B cell (primary cell): ENCODE measurements around the gene SREBF1. TPM values are rescaled to one million over a fixed set of nuclear protein-coding genes. Genes with fewer than 3 reads are reported as not detected.

Experiments
- ATAC-seq: fragments of 200-7000 bp; cut with Tn5 transposase; one replicate; pipeline ENCODE4 v1.10.0; 2021; ENCODE audit warnings: low read depth, mild to moderate bottlenecking, moderate number of reproducible peaks, moderate library complexity
- CTCF ChIA-PET: fragments of 350-600 bp; sonication (Branson Sonifier 250); formaldehyde crosslinking; loops from one replicate; lab custom pipeline; 2021; ENCODE audit warnings: antibody characterized with exemption, inconsistent platforms; lab: Charles Lee
- POLR2A ChIA-PET: fragments of 350-600 bp; sonication (Branson Sonifier 250); formaldehyde crosslinking; loops from one replicate; lab custom pipeline; 2021; ENCODE audit warnings: antibody characterized with exemption; lab: Charles Lee
- DNase-seq: peaks from one replicate; pipeline ENCODE4 v3.0.0; 2013
- H2AFZ ChIP-seq: 2 replicates; pipeline ENCODE4 v1.6.1; 2012; ENCODE audit warnings: mild to moderate bottlenecking, low read depth, low read length; ENCODE audit not compliant: insufficient read depth, poor library complexity, severe bottlenecking
- H3K27ac ChIP-seq, 2 donors: 1 replicate in 1 of 2; 2 replicates in 1 of 2; pipeline ENCODE4 v1.5.1; 2012 to 2013; ENCODE audit warnings: low read length in 2 of 2, mild to moderate bottlenecking in 2 of 2, moderate library complexity in 1 of 2
- H3K27me3 ChIP-seq, 4 experiments: fragments of 200-600 bp in 1 of 4; sonication (generic) in 1 of 4; replicated peaks in 1 of 4; 1 replicate in 2 of 4; 2 replicates in 2 of 4; pipeline versions ENCODE4 v1.6.1 to v1.7.0; 2013 to 2016; ENCODE audit warnings: low read length in 3 of 4, mild to moderate bottlenecking in 2 of 4, mixed read lengths in 1 of 4, moderate library complexity in 1 of 4; ENCODE audit not compliant: insufficient read depth in 4 of 4, control insufficient read depth in 3 of 4; ENCODE audit errors: control extremely low read depth in 1 of 4
- H3K36me3 ChIP-seq, 2 experiments: replicated peaks in 1 of 2; 1 replicate in 1 of 2; 2 replicates in 1 of 2; pipeline versions ENCODE4 v1.6.1 to v1.7.1; 2013; ENCODE audit warnings: low read length in 1 of 2; ENCODE audit not compliant: insufficient read depth in 2 of 2, control insufficient read depth in 1 of 2; ENCODE audit errors: control extremely low read depth in 1 of 2, extremely low read depth in 1 of 2
- H3K4me1 ChIP-seq, 2 donors: fragments of 200-600 bp in 1 of 2; sonication (generic) in 1 of 2; 1 replicate in 1 of 2; 2 replicates in 1 of 2; pipeline versions ENCODE4 v1.5.1 to v1.6.1; 2013 to 2017; ENCODE audit warnings: low read length in 2 of 2; ENCODE audit not compliant: control insufficient read depth in 2 of 2, insufficient read depth in 2 of 2
- H3K4me2 ChIP-seq: replicated peaks from 2 replicates; pipeline ENCODE3; 2012; ENCODE audit warnings: mild to moderate bottlenecking, low read depth, low read length; ENCODE audit not compliant: poor library complexity, severe bottlenecking
- H3K4me3 ChIP-seq, 5 experiments: fragments of 200-600 bp in 1 of 5; sonication (generic) in 1 of 5; 1 replicate in 3 of 5; 2 replicates in 2 of 5; pipeline versions ENCODE4 v1.5.1 to v1.7.0; 2011 to 2016; ENCODE audit warnings: low read length in 4 of 5, mild to moderate bottlenecking in 4 of 5, low read depth in 2 of 5, control low read depth in 1 of 5, moderate library complexity in 1 of 5; ENCODE audit not compliant: insufficient read depth in 1 of 5; ENCODE audit errors: control extremely low read depth in 1 of 5, extremely low read depth in 1 of 5
- H3K79me2 ChIP-seq: fragments of 200-600 bp; sonication (generic); one replicate; pipeline ENCODE4 v1.6.0; 2016; ENCODE audit warnings: low read length; ENCODE audit not compliant: control insufficient read depth, insufficient read depth
- H3K9ac ChIP-seq: fragments of 200-600 bp; sonication (generic); 2 replicates; pipeline ENCODE4 v1.6.1; 2017; ENCODE audit warnings: mild to moderate bottlenecking, low read length, moderate library complexity
- H3K9me3 ChIP-seq, 3 donors: one replicate each; pipeline versions ENCODE4 v1.6.1 to v1.7.1; 2013; ENCODE audit warnings: low read length in 2 of 3; ENCODE audit not compliant: control insufficient read depth in 2 of 3, insufficient read depth in 1 of 3; ENCODE audit errors: control extremely low read depth in 1 of 3
- H4K20me1 ChIP-seq: 2 replicates; pipeline ENCODE4 v1.6.0; 2012; ENCODE audit warnings: mild to moderate bottlenecking, low read length; ENCODE audit not compliant: insufficient read depth, control insufficient read depth, poor library complexity, severe bottlenecking
- H3K27ac Mint-ChIP-seq: one replicate; pipeline ENCODE4 v1.8.0; 2021; ENCODE audit warnings: mixed read lengths
- H3K27me3 Mint-ChIP-seq: one replicate; pipeline ENCODE4 v1.8.0; 2021; ENCODE audit warnings: mixed read lengths
- H3K4me1 Mint-ChIP-seq: one replicate; pipeline ENCODE4 v1.8.0; 2021; ENCODE audit warnings: mixed read lengths
- H3K4me3 Mint-ChIP-seq: one replicate; pipeline ENCODE4 v1.8.0; 2021; ENCODE audit warnings: mixed read lengths
- H3K9me3 Mint-ChIP-seq: one replicate; pipeline ENCODE4 v1.8.0; 2022; ENCODE audit warnings: mixed read lengths; ENCODE audit not compliant: insufficient read depth
- EZH2 ChIP-seq: IDR thresholded peaks from 2 replicates; pipeline ENCODE4 v1.6.1; 2012; ENCODE audit warnings: borderline replicate concordance, low read depth, mild to moderate bottlenecking, moderate library complexity, low read length; ENCODE audit not compliant: insufficient read depth, poor library complexity, severe bottlenecking
- WGBS: methylation state at CpG from one replicate; pipeline ENCODE4 v1.1.5; 2013; ENCODE audit warnings: missing lambda C conversion rate; ENCODE audit not compliant: insufficient coverage; 5-methylcytosine and 5-hydroxymethylcytosine counted together
- intact Hi-C: fragments of 100-400 bp; cut with micrococcal nuclease; formaldehyde crosslinking; loops from one replicate; pipeline ENCODE4 v1.10.0; 2022
- polyA plus RNA-seq: library from polyadenylated mRNA; depleted of rRNA; stranded (reverse); fragments of >200 nt; gene quantifications from 2 replicates; pipeline ENCODE4 v1.2.3, GENCODE V29; 2012
- total RNA-seq, 2 donors: library from RNA; stranded (reverse); fragments of 120-200 nt in 1 of 2; gene quantifications; 1 replicate in 1 of 2; 2 replicates in 1 of 2; pipeline versions ENCODE4 v1.2.3 to v1.2.4, GENCODE V29; 2013 to 2022
- TF ChIP-seq, protein P1 (sequence below): fragments of 200-600 bp; IDR thresholded peaks from one replicate; pipeline ENCODE4 v1.8.0; 2022; ENCODE audit warnings: antibody characterized with exemption, mild to moderate bottlenecking

Gene SREBF1
- total and polyA plus RNA-seq, 2 donors (not counting 1 experiment from before 2014, with no cell fraction given): 21.6 to 34.9 TPM

DNA sequence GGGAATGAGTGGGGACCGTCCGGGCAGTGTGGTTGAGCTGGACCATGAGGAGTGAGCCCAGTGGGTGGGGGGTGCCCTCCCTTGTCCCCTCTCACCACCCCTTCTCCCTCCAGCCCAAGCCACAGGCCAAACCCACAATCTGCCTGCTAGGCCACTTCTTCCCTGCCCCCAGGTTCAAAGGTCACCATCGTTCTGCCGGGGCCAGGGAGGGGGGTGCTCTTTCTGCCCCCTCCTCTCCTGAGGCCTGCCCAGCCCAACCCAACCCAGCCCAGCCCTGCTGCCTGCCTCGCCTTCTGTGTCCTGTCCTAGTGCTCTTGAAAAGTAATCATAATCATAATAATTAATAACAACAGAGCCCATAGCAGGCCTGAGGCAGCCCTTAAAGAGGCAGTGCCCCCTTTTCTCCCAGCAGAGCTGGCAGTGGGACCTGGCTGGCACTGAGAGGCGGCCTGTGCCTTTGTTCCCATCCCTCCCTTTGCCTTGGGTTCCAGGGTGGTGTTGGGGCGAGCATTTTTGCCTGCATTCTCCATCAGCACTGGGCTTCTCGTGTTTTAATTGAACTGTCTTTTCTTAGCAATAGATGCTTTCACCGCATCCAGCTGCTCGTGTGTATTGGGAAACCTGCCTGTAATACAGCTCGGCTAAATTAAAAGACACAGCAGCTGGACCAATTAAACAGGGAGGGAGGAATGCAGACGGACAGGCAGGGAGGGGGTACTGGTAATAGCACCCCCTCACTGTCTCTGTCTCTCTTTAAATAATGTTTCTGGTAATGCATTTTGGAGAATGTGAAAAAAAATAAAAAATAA lies 46.8 kb downstream of the SREBF1 start:
- Histone ChIP-seq H3K4me3 (no peak overlapping the region), H2AFZ (no peak overlapping the region), H3K27me3 (no peaks in the 10 kb centered on the region), H3K4me2 (no peak overlapping the region), H3K9ac (no peak overlapping the region), H3K79me2 (peaks cover 12% of the 10 kb centered on the region), H3K27ac (no peak overlapping the region), H3K4me1 (peaks cover 10 to 22% of the 10 kb centered on the region in 2 donors), H3K36me3 (peaks cover 0 to 13% of the 10 kb centered on the region in 2 experiments), H3K9me3 (no peaks in the 10 kb centered on the region), H4K20me1 (peaks cover 44% of the 10 kb centered on the region)
- no peak overlapping the region for H3K4me3 Mint-ChIP-seq
- no peak for ATAC-seq
- whole genome bisulfite sequencing: 93% methylated on average over 8 of the region's 12 CpGs
- no peaks in the 10 kb centered on the region for H3K27me3 Mint-ChIP-seq
- DNase-seq: no peak
- ChIA-PET CTCF (no interaction called here), POLR2A (no interaction called here)
- intact Hi-C loops: no loop called here
- H3K4me1 Mint-ChIP-seq: peaks cover 23% of the 10 kb centered on the region
- H3K9me3 Mint-ChIP-seq: no peaks in the 10 kb centered on the region
- H3K27ac Mint-ChIP-seq: no peak overlapping the region
- TF ChIP-seq EZH2: no peak

DNA sequence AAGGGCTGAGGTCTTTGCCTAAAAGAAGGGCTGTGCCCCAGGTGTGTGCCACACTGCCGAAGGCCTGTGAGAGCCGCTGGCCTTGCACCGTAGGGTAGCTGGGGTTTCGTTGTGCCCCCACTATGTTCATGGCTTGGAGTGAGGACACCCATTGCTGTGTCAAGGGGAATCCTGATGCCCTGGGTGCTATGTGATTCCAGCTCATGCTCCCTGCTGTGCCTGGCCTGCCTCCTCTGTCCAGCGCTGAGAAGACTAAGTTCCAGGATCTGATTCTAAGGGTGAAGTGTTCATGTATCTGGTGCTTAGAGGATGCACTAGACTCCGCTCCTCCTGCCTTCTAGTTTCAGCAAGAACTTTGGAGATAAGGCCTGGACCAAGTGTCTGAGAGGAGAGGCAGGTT lies 47.4 kb downstream of the SREBF1 start:
- Histone ChIP-seq H3K9ac (no peak overlapping the region), H3K27ac (no peak overlapping the region), H2AFZ (no peak overlapping the region), H3K9me3 (no peaks in the 10 kb centered on the region), H3K79me2 (peaks cover 17% of the 10 kb centered on the region), H3K4me1 (peaks cover 16 to 28% of the 10 kb centered on the region in 2 donors), H4K20me1 (peaks cover 51% of the 10 kb centered on the region), H3K4me3 (no peak overlapping the region), H3K4me2 (no peak overlapping the region), H3K27me3 (no peaks in the 10 kb centered on the region), H3K36me3 (peaks cover 0 to 8% of the 10 kb centered on the region in 2 experiments)
- ChIA-PET POLR2A (no interaction called here), CTCF (no interaction called here)
- TF ChIP-seq, protein P1, sequence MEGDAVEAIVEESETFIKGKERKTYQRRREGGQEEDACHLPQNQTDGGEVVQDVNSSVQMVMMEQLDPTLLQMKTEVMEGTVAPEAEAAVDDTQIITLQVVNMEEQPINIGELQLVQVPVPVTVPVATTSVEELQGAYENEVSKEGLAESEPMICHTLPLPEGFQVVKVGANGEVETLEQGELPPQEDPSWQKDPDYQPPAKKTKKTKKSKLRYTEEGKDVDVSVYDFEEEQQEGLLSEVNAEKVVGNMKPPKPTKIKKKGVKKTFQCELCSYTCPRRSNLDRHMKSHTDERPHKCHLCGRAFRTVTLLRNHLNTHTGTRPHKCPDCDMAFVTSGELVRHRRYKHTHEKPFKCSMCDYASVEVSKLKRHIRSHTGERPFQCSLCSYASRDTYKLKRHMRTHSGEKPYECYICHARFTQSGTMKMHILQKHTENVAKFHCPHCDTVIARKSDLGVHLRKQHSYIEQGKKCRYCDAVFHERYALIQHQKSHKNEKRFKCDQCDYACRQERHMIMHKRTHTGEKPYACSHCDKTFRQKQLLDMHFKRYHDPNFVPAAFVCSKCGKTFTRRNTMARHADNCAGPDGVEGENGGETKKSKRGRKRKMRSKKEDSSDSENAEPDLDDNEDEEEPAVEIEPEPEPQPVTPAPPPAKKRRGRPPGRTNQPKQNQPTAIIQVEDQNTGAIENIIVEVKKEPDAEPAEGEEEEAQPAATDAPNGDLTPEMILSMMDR: no peak
- no peak for TF ChIP-seq EZH2
- no peaks in the 10 kb centered on the region for H3K27me3 Mint-ChIP-seq
- H3K4me3 Mint-ChIP-seq: no peak overlapping the region
- 100% methylated on average over 6 of the region's 6 CpGs for WGBS
- ATAC-seq: no peak
- peaks cover 30% of the 10 kb centered on the region for H3K4me1 Mint-ChIP-seq
- no peaks in the 10 kb centered on the region for H3K9me3 Mint-ChIP-seq
- intact Hi-C loops: no loop called here
- DNase-seq: no peak
- no peak overlapping the region for H3K27ac Mint-ChIP-seq
